HEK293 (cell line): ENCODE measurements around the gene PAQR8.
A peak's percentile ranks its signal among the peaks of the same experiment; 100 is the strongest.

Experiments used
- CTCF ChIA-PET: fragments of 350-600 bp; formaldehyde crosslinking; extraction: SDS; loops from one replicate; lab custom pipeline; 2021; ENCODE audit warnings: antibody characterized with exemption; lab: Yijun Ruan, JAX
- POLR2A ChIA-PET: fragments of 300-600 bp; formaldehyde crosslinking; extraction: SDS; loops from one replicate; lab custom pipeline; 2020; ENCODE audit warnings: antibody characterized with exemption, inconsistent platforms; lab: Yijun Ruan, JAX
- H3K27ac ChIP-seq: fragments of 200-500 bp; sonication (Bioruptor generic); 2 replicates; pipeline ENCODE4 v1.5.1; 2014; ENCODE audit warnings: low read depth, low read length, control low read depth, inconsistent platforms; ENCODE audit errors: extremely low read depth
- H3K36me3 ChIP-seq, 2 experiments: fragments of 200-500 bp in 1 of 2; sonication (Bioruptor generic) in 1 of 2; 1 replicate in 1 of 2; 2 replicates in 1 of 2; pipeline ENCODE4 v1.5.1; 2014 to 2017; ENCODE audit warnings: inconsistent platforms in 2 of 2, low read length in 2 of 2; ENCODE audit not compliant: control insufficient read depth in 2 of 2, insufficient read depth in 1 of 2
- H3K4me1 ChIP-seq: fragments of 200-500 bp; sonication (Bioruptor generic); 2 replicates; pipeline ENCODE4 v1.5.1; 2014; ENCODE audit warnings: mild to moderate bottlenecking, low read length, inconsistent platforms; ENCODE audit not compliant: control insufficient read depth, insufficient read depth
- H3K4me3 ChIP-seq: 2 replicates; pipeline ENCODE4 v1.5.1; 2011; ENCODE audit warnings: low read depth, mild to moderate bottlenecking, control low read depth, low read length, moderate library complexity
- H3K9me3 ChIP-seq: fragments of 200-500 bp; sonication (Bioruptor generic); 2 replicates; pipeline ENCODE4 v1.5.1; 2014; ENCODE audit warnings: low read depth, low read length, inconsistent platforms; ENCODE audit not compliant: control insufficient read depth, insufficient read depth
- FEZF1 ChIP-seq: fragments of 450-650 bp; formaldehyde crosslinking; IDR thresholded peaks from 2 replicates; pipeline ENCODE4 v1.5.1; 2016; ENCODE audit warnings: missing biosample characterization, missing genetic modification characterization
- GLIS2 ChIP-seq: fragments of 450-650 bp; formaldehyde crosslinking; IDR thresholded peaks from 2 replicates; pipeline ENCODE4 v1.5.1; 2016; ENCODE audit warnings: missing biosample characterization, missing genetic modification characterization
- HOXD13 ChIP-seq: sonication (generic); formaldehyde crosslinking; IDR thresholded peaks from 2 replicates; pipeline ENCODE4 v1.8.0; 2022; ENCODE audit warnings: missing genetic modification reagents, borderline replicate concordance
- KLF1 ChIP-seq: fragments of 450-650 bp; formaldehyde crosslinking; IDR thresholded peaks from 2 replicates; pipeline ENCODE4 v1.5.1; 2016; ENCODE audit warnings: missing biosample characterization, missing genetic modification characterization
- KLF16 ChIP-seq: fragments of 450-650 bp; formaldehyde crosslinking; IDR thresholded peaks from 2 replicates; pipeline ENCODE4 v1.5.1; 2017; ENCODE audit warnings: missing biosample characterization, missing genetic modification characterization
- KLF7 ChIP-seq: fragments of 450-650 bp; formaldehyde crosslinking; IDR thresholded peaks from 2 replicates; pipeline ENCODE4 v1.5.1; 2016; ENCODE audit warnings: missing biosample characterization, missing genetic modification characterization, borderline replicate concordance
- OSR2 ChIP-seq: fragments of 450-650 bp; formaldehyde crosslinking; IDR thresholded peaks from 2 replicates; pipeline ENCODE4 v1.5.1; 2016; ENCODE audit warnings: missing biosample characterization, missing genetic modification characterization
- RBAK ChIP-seq: fragments of 450-650 bp; formaldehyde crosslinking; IDR thresholded peaks from 2 replicates; pipeline ENCODE4 v1.5.1; 2016; ENCODE audit warnings: missing biosample characterization, missing genetic modification characterization
- SALL2 ChIP-seq: fragments of 450-650 bp; formaldehyde crosslinking; IDR thresholded peaks from 2 replicates; pipeline ENCODE4 v1.5.0; 2017; ENCODE audit warnings: missing biosample characterization, mild to moderate bottlenecking, missing genetic modification characterization, borderline replicate concordance
- SCRT2 ChIP-seq: fragments of 450-650 bp; formaldehyde crosslinking; IDR thresholded peaks from 2 replicates; pipeline ENCODE4 v1.5.1; 2016; ENCODE audit warnings: missing biosample characterization, missing genetic modification characterization
- YY1 ChIP-seq: fragments of 450-650 bp; formaldehyde crosslinking; IDR thresholded peaks from 2 replicates; pipeline ENCODE4 v1.5.1; 2018; ENCODE audit warnings: missing biosample characterization, missing genetic modification characterization
- ZBTB20 ChIP-seq: fragments of 450-650 bp; formaldehyde crosslinking; IDR thresholded peaks from 2 replicates; pipeline ENCODE4 v1.5.1; 2016; ENCODE audit warnings: missing biosample characterization, missing genetic modification characterization
- ZBTB21 ChIP-seq: fragments of 450-650 bp; formaldehyde crosslinking; IDR thresholded peaks from 2 replicates; pipeline ENCODE4 v1.5.1; 2017; ENCODE audit warnings: missing biosample characterization, missing genetic modification characterization
- ZBTB8A ChIP-seq: fragments of 450-650 bp; formaldehyde crosslinking; IDR thresholded peaks from 2 replicates; pipeline ENCODE4 v1.5.1; 2016; ENCODE audit warnings: missing biosample characterization, missing genetic modification characterization
- ZFP3 ChIP-seq: fragments of 450-650 bp; formaldehyde crosslinking; IDR thresholded peaks from 2 replicates; pipeline ENCODE4 v1.5.1; 2016; ENCODE audit warnings: low read depth, missing biosample characterization, missing genetic modification characterization
- ZNF140 ChIP-seq: fragments of 450-650 bp; formaldehyde crosslinking; IDR thresholded peaks from 2 replicates; pipeline ENCODE4 v1.5.1; 2016; ENCODE audit warnings: missing biosample characterization, missing genetic modification characterization
- ZNF19 ChIP-seq: fragments of 450-650 bp; formaldehyde crosslinking; IDR thresholded peaks from 2 replicates; pipeline ENCODE4; 2016; ENCODE audit warnings: missing biosample characterization, missing genetic modification characterization, low read depth
- ZNF23 ChIP-seq: fragments of 450-650 bp; formaldehyde crosslinking; IDR thresholded peaks from 2 replicates; pipeline ENCODE4 v1.5.1; 2016; ENCODE audit warnings: missing biosample characterization, missing genetic modification characterization, borderline replicate concordance
- ZNF24 ChIP-seq: fragments of 450-650 bp; formaldehyde crosslinking; IDR thresholded peaks from 2 replicates; pipeline ENCODE4 v1.5.1; 2016; ENCODE audit warnings: missing biosample characterization, missing genetic modification characterization
- ZNF248 ChIP-seq: fragments of 450-650 bp; formaldehyde crosslinking; IDR thresholded peaks from 2 replicates; pipeline ENCODE4 v1.5.1; 2017; ENCODE audit warnings: missing biosample characterization, missing genetic modification characterization
- ZNF335 ChIP-seq: fragments of 450-650 bp; formaldehyde crosslinking; conservative IDR thresholded peaks from 2 replicates; pipeline ENCODE4 v1.5.1; 2016; ENCODE audit warnings: missing biosample characterization, missing genetic modification characterization
- ZNF341 ChIP-seq: fragments of 450-650 bp; formaldehyde crosslinking; IDR thresholded peaks from 2 replicates; pipeline ENCODE4; 2016; ENCODE audit warnings: low read depth, missing biosample characterization, missing genetic modification characterization
- ZNF366 ChIP-seq: fragments of 450-650 bp; formaldehyde crosslinking; conservative IDR thresholded peaks from 2 replicates; pipeline ENCODE4 v1.5.1; 2016; ENCODE audit warnings: missing biosample characterization, missing genetic modification characterization
- ZNF426 ChIP-seq: fragments of 450-650 bp; formaldehyde crosslinking; IDR thresholded peaks from 2 replicates; pipeline ENCODE4 v1.5.1; 2017; ENCODE audit warnings: missing biosample characterization, missing genetic modification characterization, mild to moderate bottlenecking, inconsistent platforms, moderate library complexity
- ZNF473 ChIP-seq: fragments of 450-650 bp; formaldehyde crosslinking; IDR thresholded peaks from 2 replicates; pipeline ENCODE4 v1.5.1; 2017; ENCODE audit warnings: missing biosample characterization, missing genetic modification characterization
- ZNF510 ChIP-seq: fragments of 450-650 bp; formaldehyde crosslinking; IDR thresholded peaks from 2 replicates; pipeline ENCODE4 v1.5.1; 2018; ENCODE audit warnings: mild to moderate bottlenecking, missing genetic modification characterization, missing biosample characterization; ENCODE audit not compliant: insufficient replicate concordance
- ZNF530 ChIP-seq: fragments of 450-650 bp; formaldehyde crosslinking; IDR thresholded peaks from 2 replicates; pipeline ENCODE4 v1.5.1; 2016; ENCODE audit warnings: low read depth, missing biosample characterization, missing genetic modification characterization
- ZNF549 ChIP-seq: fragments of 450-650 bp; IDR thresholded peaks from 2 replicates; pipeline ENCODE4 v1.5.1; 2018; ENCODE audit warnings: missing biosample characterization, missing genetic modification characterization, mild to moderate bottlenecking, inconsistent platforms, moderate library complexity
- ZNF600 ChIP-seq: fragments of 450-650 bp; formaldehyde crosslinking; IDR thresholded peaks from 2 replicates; pipeline ENCODE4 v1.5.1; 2016; ENCODE audit warnings: missing biosample characterization, missing genetic modification characterization
- ZNF658 ChIP-seq: fragments of 450-650 bp; formaldehyde crosslinking; IDR thresholded peaks from 2 replicates; pipeline ENCODE4; 2016; ENCODE audit warnings: missing biosample characterization, missing genetic modification characterization
- ZNF777 ChIP-seq: fragments of 450-650 bp; formaldehyde crosslinking; IDR thresholded peaks from 2 replicates; pipeline ENCODE4 v1.5.1; 2017; ENCODE audit warnings: missing biosample characterization, missing genetic modification characterization, borderline replicate concordance
- ZNF843 ChIP-seq: fragments of 450-650 bp; formaldehyde crosslinking; IDR thresholded peaks from 2 replicates; pipeline ENCODE4 v1.5.1; 2016; ENCODE audit warnings: missing biosample characterization, missing genetic modification characterization
- ZSCAN23 ChIP-seq: fragments of 450-650 bp; formaldehyde crosslinking; IDR thresholded peaks from 2 replicates; pipeline ENCODE4 v1.5.1; 2016; ENCODE audit warnings: missing biosample characterization, missing genetic modification characterization
- ZXDB ChIP-seq: fragments of 450-650 bp; formaldehyde crosslinking; IDR thresholded peaks from 2 replicates; pipeline ENCODE4 v1.5.1; 2016; ENCODE audit warnings: missing biosample characterization, missing genetic modification characterization
- TF ChIP-seq, protein P1 (sequence below): fragments of 450-650 bp; formaldehyde crosslinking; IDR thresholded peaks from 2 replicates; pipeline ENCODE4 v1.5.1; 2017; ENCODE audit warnings: missing biosample characterization, missing genetic modification characterization

Gene PAQR8

DNA sequence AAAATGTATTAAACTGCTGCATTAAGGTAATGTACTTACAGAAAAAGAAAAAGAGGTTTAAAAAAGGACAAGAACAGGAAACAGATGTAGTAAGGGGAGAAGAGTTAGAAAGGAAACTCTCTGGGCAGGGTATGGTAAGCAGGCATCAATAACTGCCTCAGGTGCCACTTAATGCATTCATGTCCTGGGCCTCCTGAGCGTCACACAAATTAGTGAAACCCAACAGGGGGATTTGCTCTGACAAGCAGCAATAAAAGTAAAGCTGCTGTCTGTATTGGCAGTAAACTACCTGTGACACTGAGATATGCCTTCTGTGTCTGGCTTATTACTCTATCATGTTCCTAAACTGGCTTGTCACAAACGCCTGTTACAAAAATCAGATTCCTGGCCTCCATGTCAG lies 56.7 kb downstream of the PAQR8 start:
- H3K4me1 ChIP-seq: 0 out of 2 replicates have a peak, but pooled peaks cover 3% of the 10 kb centered on the region
- ChIA-PET CTCF (interaction anchor here (0.6 to 8.2 kb wide), 15 partner anchors 11 to 1066 kb away, joined by 3 to 104 read pairs (median 5); partner anchors contain the start of gene TRAM2), POLR2A (interaction anchor here (0.6 to 2.5 kb wide), 9 partner anchors 57 to 247 kb away, joined by 3 to 10 read pairs (median 7); partner anchors contain the start of gene PAQR8)
- H3K9me3 ChIP-seq: no peaks in the 10 kb centered on the region
- no peak overlapping the region for H3K27ac ChIP-seq
- no peak overlapping the region for H3K4me3 ChIP-seq
- TF ChIP-seq ZNF19 (tag by site-specific recombination) (no peak), ZNF140 (no peak), OSR2 (tag by site-specific recombination) (peak; percentile 80), ZSCAN23 (tag by site-specific recombination) (no peak), ZBTB20 (peak; percentile 40; the same call in 1 of the 2 replicates), ZNF23 (tag by site-specific recombination) (no peak), FEZF1 (tag by site-specific recombination) (peak; percentile 54; the same call in 1 of the 2 replicates), SCRT2 (tag by site-specific recombination) (0 out of 2 replicates have a peak, but pooled peaks have one; percentile 37), ZNF24 (no peak)
- H3K36me3 ChIP-seq: no peaks in the 10 kb centered on the region

DNA sequence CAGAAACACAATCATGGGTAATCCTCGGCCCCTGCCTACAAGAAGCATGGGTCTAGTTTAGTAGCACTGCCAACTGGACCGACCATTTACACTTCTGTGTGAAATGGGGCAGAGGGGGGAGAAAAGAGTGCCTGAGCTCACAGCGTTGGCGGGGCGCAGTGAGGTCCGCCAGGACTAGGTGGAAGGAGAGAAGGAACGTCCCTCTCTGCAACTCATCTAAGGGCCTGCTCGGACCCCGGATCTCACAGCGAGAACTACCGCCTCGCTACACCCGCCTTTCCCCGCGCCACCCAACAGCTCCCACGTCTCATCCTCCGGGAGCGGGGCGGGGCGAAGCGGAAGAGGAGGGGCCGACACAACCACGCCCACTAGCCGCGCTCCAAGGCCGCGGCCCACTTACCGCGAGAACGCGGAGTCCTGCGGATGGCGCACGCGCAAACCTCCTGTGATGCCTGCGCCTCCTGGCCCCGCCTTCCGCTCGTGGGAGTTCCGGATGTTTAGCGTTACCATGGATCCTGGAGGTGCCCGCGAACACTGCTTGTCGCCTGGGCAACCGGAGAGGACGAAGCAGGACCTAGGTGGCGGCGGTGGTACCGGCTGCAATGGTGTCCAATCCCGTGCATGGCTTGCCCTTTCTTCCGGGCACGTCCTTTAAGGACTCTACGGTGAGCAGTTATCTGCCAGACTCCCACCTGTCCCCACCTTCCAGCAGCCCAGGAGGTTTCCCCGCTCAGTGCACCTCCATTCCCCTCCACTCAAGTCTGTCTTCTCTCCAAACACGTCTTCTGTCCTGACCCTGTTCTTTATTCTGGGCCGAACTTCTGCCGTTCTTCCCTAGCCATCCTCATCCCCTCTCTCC lies 58.1 kb downstream of the PAQR8 start, which contains the start of gene EFHC1:
TSS of gene EFHC1 (plus strand) at position 534 of the 859 bp plus-strand sequence. CDS start at position 603, 69 bp downstream.
- Histone ChIP-seq H3K4me1 (0 out of 2 replicates have a peak, but pooled peaks cover 3% of the 10 kb centered on the region), H3K36me3 (peaks cover 0 to 9% of the 10 kb centered on the region in 2 experiments; a peak in 1 of 3 replicates), H3K9me3 (no peaks in the 10 kb centered on the region), H3K4me3 (peak within 1 kb of the TSS; percentile 66), H3K27ac (peak within 1 kb of the TSS; percentile 56; the same call in 1 of the 2 replicates)
- POLR2A ChIA-PET: interaction anchor here (0.5 to 2.5 kb wide), 24 partner anchors 13 to 646 kb away, joined by 3 to 14 read pairs (median 4); partner anchors contain the start of genes MCM3, PAQR8 and TRAM2
- CTCF ChIA-PET: interaction anchor here (0.6 to 8.2 kb wide), 9 partner anchors 19 to 247 kb away, joined by 3 to 60 read pairs (median 5); partner anchors contain the start of gene TRAM2
- no peak for TF ChIP-seq OSR2 (tag by site-specific recombination)
- no peak for TF ChIP-seq SALL2 (tag by site-specific recombination)
- TF ChIP-seq, protein P1, sequence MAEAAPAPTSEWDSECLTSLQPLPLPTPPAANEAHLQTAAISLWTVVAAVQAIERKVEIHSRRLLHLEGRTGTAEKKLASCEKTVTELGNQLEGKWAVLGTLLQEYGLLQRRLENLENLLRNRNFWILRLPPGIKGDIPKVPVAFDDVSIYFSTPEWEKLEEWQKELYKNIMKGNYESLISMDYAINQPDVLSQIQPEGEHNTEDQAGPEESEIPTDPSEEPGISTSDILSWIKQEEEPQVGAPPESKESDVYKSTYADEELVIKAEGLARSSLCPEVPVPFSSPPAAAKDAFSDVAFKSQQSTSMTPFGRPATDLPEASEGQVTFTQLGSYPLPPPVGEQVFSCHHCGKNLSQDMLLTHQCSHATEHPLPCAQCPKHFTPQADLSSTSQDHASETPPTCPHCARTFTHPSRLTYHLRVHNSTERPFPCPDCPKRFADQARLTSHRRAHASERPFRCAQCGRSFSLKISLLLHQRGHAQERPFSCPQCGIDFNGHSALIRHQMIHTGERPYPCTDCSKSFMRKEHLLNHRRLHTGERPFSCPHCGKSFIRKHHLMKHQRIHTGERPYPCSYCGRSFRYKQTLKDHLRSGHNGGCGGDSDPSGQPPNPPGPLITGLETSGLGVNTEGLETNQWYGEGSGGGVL (tag by site-specific recombination): no peak
- 0 out of 2 replicates have a peak, but pooled peaks have one; percentile 6 for TF ChIP-seq ZSCAN23 (tag by site-specific recombination)
- TF ChIP-seq ZNF600 (tag by site-specific recombination): no peak
- no peak for TF ChIP-seq YY1 (tag by site-specific recombination)
- no peak for TF ChIP-seq ZNF658 (tag by site-specific recombination)
- no peak for TF ChIP-seq ZNF426 (tag by site-specific recombination)
- no peak for TF ChIP-seq ZBTB21 (tag by site-specific recombination)
- TF ChIP-seq RBAK: no peak
- no peak for TF ChIP-seq ZNF473 (tag by site-specific recombination)
- TF ChIP-seq KLF1: peak; percentile 72
- TF ChIP-seq ZFP3: no peak
- TF ChIP-seq ZNF510: no peak
- TF ChIP-seq ZBTB8A (tag by site-specific recombination): no peak
- TF ChIP-seq ZNF530 (tag by site-specific recombination): no peak
- TF ChIP-seq ZXDB (tag by site-specific recombination): peak; percentile 61
- TF ChIP-seq HOXD13 (CRISPR knock-in tag): no peak
- no peak for TF ChIP-seq ZNF777
- TF ChIP-seq KLF16 (tag by site-specific recombination): peak; percentile 86
- TF ChIP-seq ZNF341: no peak
- TF ChIP-seq ZNF366: peak; percentile 45
- no peak for TF ChIP-seq ZNF248 (tag by site-specific recombination)
- no peak for TF ChIP-seq KLF7 (tag by site-specific recombination)
- TF ChIP-seq ZNF549 (tag by site-specific recombination): no peak
- TF ChIP-seq ZNF140: no peak
- TF ChIP-seq ZNF335 (tag by site-specific recombination): peak; percentile 98
- TF ChIP-seq ZNF843 (tag by site-specific recombination): 0 out of 2 replicates have a peak, but pooled peaks have one; percentile 48
- peak; percentile 44 for TF ChIP-seq GLIS2 (tag by site-specific recombination)
